Measurements from ENCODE around the gene SPRY1. TPM values are rescaled to one million over a fixed set of nuclear protein-coding genes. Genes with fewer than 3 reads are reported as not detected.

SPRY1 gene
- total and polyA plus RNA-seq, 7 donors = 19.2 to 104 (median 41.1) TPM

GRCh38 chr4:123398853-123399626 is 2.4 kb downstream of the SPRY1 start:
- intact Hi-C loops (cut with DNase I) = loop anchor here (2.0 to 5.0 kb wide), 9 partner anchors 47 to 713 kb away; no protein-coding TSS in a partner anchor
- TF ChIP-seq CTCF (IDR thresholded peaks at IDR 0.05) = no peak
- peaks cover 8 to 24% of the 10 kb centered on the region in 2 donors for H3K36me3 ChIP-seq (ENCODE audit: insufficient read depth in 1 of 2, low read depth in 1 of 2)
- peaks cover 17% of the 10 kb centered on the region for H3K4me1 ChIP-seq
- H3K27me3 ChIP-seq (ENCODE audit: insufficient read depth in 3 of 3, low read length in 2 of 3) = no peaks in the 10 kb centered on the region
- DNase-seq (peak; percentile 51 to 84), ATAC-seq (peak; percentile 38 to 56 (median 48))
- 0 to 1% (median 0%) methylated on average over 39 to 41 of the region's 41 CpGs for WGBS, 3 donors
- H3K4me3 ChIP-seq = peak overlapping the region; percentile 84
- peak overlapping the region; percentile 98 for H3K27ac ChIP-seq
- H3K9me3 ChIP-seq = no peaks in the 10 kb centered on the region

- no peak for ATAC-seq
- intact Hi-C loops (cut with DNase I) = loop anchor here (2.0 to 5.0 kb wide), 9 partner anchors 47 to 713 kb away; no protein-coding TSS in a partner anchor
- H3K4me1 ChIP-seq = peaks cover 25% of the 10 kb centered on the region
- TF ChIP-seq CTCF (IDR thresholded peaks at IDR 0.05) = no peak
- H3K27me3 ChIP-seq (ENCODE audit: insufficient read depth in 3 of 3, low read length in 2 of 3) = no peaks in the 10 kb centered on the region
- DNase-seq = peak; percentile 37 to 61
- peaks cover 8 to 24% of the 10 kb centered on the region in 2 donors for H3K36me3 ChIP-seq (ENCODE audit: insufficient read depth in 1 of 2, low read depth in 1 of 2)
- H3K4me3 ChIP-seq = peak overlapping the region; percentile 84
- H3K9me3 ChIP-seq = no peaks in the 10 kb centered on the region
- 1 to 2% (median 1%) methylated on average over 22 of the region's 22 CpGs for WGBS, 3 donors
- H3K27ac ChIP-seq = peak overlapping the region; percentile 98
Measured at GRCh38 chr4:123399627-123400358, 3.2 kb downstream of the SPRY1 start.

- H3K4me3 ChIP-seq = peak overlapping the region; percentile 84
- no peaks in the 10 kb centered on the region for H3K9me3 ChIP-seq
- peaks cover 42% of the 10 kb centered on the region for H3K4me1 ChIP-seq
- WGBS, 3 donors = 12 to 34% (median 21%) methylated on average over 9 of the region's 9 CpGs
- ATAC-seq (peak in 1 of 4 donors; percentile 10), DNase-seq (peak; percentile 23 to 72)
- no peaks in the 10 kb centered on the region for H3K27me3 ChIP-seq (ENCODE audit: insufficient read depth in 3 of 3, low read length in 2 of 3)
- peaks cover 8 to 24% of the 10 kb centered on the region in 2 donors for H3K36me3 ChIP-seq (ENCODE audit: insufficient read depth in 1 of 2, low read depth in 1 of 2)
- intact Hi-C loops (cut with DNase I) = no loop called here
- no peak for TF ChIP-seq CTCF (IDR thresholded peaks at IDR 0.05)
- peak overlapping the region; percentile 98 for H3K27ac ChIP-seq
Measured at GRCh38 chr4:123401271-123402120, 4.9 kb downstream of the SPRY1 start.

GRCh38 chr4:123402121-123402465 is 5.5 kb downstream of the SPRY1 start:
- no peak for ATAC-seq
- Histone ChIP-seq H3K27ac (peak overlapping the region; percentile 98), H3K9me3 (no peaks in the 10 kb centered on the region), H3K36me3 (ENCODE audit: insufficient read depth in 1 of 2, low read depth in 1 of 2) (peaks cover 8 to 24% of the 10 kb centered on the region in 2 donors), H3K27me3 (ENCODE audit: insufficient read depth in 3 of 3, low read length in 2 of 3) (no peaks in the 10 kb centered on the region), H3K4me3 (peak overlapping the region; percentile 84), H3K4me1 (peaks cover 47% of the 10 kb centered on the region)
- intact Hi-C loops (cut with DNase I) = no loop called here
- DNase-seq = no peak
- TF ChIP-seq CTCF (IDR thresholded peaks at IDR 0.05) = no peak
- 18 to 36% (median 23%) methylated on average over 3 of the region's 3 CpGs for WGBS, 3 donors

Data from psoas muscle (tissue), 8 donors.